Skin epidermis (tissue), 12 donors: Measurements from ENCODE around the gene TMEM132A.
"Not testable (repeated sequence)": the region's sequence is repeated elsewhere in the genome, so short reads cannot be mapped to it uniquely, and the experiment has no call there.

Experiments
- H3K27ac ChIP-seq, 21 experiments: fragments of 200-600 bp; sonication (generic) in 11 of 21; one replicate each; pipeline ENCODE4 v1.5.0; 2020; ENCODE audit warnings: mild to moderate bottlenecking in 3 of 21, inconsistent platforms in 2 of 21, moderate library complexity in 2 of 21
- H3K4me3 ChIP-seq, 7 experiments: fragments of 200-600 bp; sonication (generic) in 2 of 7; one replicate each; pipeline ENCODE4 v1.5.0; 2020; ENCODE audit warnings: inconsistent platforms in 2 of 7, mild to moderate bottlenecking in 2 of 7, moderate library complexity in 1 of 7

TMEM132A gene

DNA sequence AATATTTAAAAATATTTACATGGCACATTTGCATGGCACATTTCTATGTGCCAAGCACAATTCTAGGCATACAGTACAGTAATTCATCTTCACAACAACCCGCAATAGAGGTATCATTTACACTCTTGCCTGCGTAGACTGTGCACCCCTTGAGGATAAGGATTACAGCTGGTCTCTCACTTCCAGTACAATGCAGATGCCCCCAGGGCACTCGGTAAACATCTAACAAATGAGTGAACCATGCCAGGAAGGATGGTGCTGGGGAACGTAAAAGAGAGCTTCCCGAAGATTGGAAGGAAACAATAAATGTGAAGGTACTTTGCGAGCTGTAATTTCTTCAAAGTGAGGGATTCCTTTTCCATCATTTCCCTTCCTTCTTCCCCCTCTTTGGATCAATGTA lies 19.2 kb upstream of the TMEM132A start:
- peak overlapping the region in 6 of 7 experiments; percentile 66 to 100 (median 92) for H3K4me3 ChIP-seq
- H3K27ac ChIP-seq: peak overlapping the region in 10 of 21 experiments; percentile 88 to 96 (median 94)

DNA sequence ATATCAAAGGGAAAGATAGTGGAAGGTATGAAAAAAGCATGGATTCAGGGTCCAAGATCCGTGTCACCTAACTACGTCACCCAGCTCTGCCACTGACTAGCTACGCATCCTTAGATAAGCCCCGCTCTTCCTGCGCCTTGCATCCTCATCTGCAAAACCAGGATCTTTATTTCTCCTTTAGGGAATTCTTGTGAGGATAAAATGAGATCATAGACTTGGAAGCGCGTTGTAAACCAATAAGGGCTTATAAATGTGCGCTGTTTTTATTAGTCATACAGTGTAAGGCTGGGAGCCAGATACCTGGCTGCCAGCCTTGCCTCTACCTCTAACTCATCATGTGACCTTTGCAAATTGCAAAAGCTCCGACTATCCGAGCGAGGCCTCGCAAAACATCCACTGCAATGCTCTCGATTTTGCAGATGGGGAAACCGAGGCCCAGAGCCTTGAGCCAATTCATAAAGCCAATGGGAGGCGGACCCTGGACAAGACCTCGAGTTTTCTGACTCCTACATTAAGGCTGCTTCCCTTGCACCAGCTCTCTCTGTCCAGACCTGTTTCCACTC lies 18.6 kb upstream of the TMEM132A start:
- peak overlapping the region; percentile 66 to 100 (median 95) for H3K4me3 ChIP-seq
- H3K27ac ChIP-seq: peak overlapping the region; percentile 83 to 98 (median 94)

DNA sequence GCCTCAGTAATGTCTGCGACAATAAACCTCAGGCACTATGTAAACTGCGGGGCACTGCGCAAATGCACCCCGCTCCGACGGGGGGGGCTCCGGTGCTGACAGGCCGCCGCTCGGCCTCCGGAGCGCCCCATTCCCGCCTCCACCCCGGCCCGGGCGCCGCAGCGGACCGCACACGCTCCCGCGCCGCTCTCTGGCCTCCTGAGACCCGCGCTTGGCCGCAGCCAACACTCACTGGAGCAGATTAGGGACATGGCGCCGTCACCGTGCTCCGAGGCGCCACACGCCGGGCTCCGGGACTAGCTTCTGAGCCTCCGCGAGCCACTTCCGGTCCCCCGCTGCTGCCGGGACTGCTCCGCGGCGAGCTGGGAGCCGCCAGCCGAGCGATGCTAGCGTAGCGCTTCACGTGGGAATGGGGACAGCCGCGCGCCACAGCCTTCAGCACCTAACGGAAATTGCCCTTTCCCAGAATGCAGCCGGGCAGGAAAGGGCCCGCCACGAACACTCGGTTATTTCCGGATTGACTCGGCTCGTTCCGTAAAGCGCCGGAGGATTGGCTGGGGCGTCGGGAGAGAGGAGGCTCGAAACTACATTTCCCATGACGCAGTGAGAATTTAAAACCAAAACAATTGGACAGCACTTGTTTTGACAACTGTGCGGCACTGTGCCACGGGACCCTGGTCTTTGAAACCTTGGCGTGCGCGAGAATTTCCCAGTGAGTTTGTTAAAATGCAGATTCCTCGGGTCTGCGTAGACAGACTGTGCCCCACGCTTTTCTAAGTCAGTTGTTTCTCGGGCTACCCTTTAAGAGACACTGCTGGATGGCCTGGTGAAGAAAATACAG lies 17.9 kb upstream of the TMEM132A start, which contains the start of gene PRPF19:
TSS of gene PRPF19 (minus strand) at position 454 of the 841 bp plus-strand sequence. CDS start at position 251, 203 bp downstream.
- H3K4me3 ChIP-seq: peak within 1 kb of the TSS; percentile 66 to 100 (median 95)
- peak within 1 kb of the TSS; percentile 83 to 98 (median 94) for H3K27ac ChIP-seq

DNA sequence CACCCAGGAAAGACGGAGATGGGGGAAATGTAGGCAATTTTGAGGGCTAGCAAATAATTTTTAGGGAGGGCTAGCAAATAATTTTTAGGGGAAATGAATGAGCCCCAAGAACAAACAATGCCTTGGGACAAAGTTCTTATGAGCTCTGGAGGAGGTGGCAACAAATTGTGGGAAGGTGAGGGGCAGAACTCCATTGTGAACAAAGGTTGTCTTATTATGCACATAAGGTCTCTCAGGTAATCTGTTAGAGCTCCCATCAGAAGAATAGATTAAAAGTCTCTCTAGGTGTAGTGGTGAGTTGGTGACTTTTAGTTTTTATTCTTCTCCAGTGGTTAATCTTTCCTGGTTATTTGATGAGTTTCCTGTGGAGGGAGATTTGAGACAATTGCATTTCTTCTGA lies 15.5 kb upstream of the TMEM132A start:
- Histone ChIP-seq H3K4me3 (no peak overlapping the region), H3K27ac (no peak overlapping the region)

DNA sequence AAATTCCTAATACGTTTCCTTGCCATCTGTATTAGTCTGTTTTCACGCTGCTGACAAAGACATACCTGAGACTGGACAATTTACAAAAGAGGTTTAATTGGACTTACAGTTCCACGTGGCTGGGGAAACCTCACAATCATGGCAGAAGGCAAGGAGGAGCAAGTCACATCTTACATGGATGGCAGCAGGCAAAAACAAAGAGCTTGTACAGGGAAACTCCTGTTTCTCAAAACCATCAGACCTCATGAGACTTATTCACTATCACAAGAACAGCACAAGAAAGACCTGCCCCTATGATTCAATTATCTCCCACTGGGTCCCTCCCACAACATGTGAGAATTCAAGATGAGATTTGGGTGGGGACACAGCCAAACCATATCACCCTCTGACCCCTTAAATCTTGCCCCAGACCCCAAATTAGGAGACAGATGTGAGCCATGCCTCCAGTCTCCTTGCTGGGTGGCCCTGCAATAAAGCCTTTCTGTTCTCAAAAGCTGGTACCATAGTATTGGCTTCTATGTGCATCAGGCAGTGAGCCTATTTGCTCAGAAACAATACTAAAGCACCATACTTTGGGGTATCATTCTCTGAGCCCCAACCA lies 14.5 kb upstream of the TMEM132A start:
- H3K4me3 ChIP-seq: not testable (repeated sequence)
- H3K27ac ChIP-seq: peak overlapping the region in 3 of 21 experiments; percentile 16 to 51 (median 30)

DNA sequence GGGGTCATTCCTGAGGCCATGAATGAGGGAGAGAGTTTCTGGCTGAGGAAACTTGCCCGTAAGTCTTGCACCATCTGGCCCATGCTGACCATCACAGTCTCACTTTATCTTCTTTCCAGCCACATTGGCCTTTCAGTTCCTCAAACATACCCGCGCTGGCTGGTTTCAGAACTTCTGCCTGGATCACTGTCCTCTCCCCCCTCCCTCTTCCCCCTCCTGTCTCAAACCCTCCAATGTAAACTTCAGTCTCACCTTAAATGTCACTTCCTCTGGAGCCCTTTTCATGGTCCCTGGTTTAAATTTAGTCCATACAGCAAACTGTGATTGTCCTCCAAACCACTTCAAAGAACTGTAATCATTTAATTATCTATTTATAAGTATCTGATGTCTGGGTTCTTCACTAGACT lies 14.0 kb upstream of the TMEM132A start:
- peak overlapping the region in 3 of 21 experiments; percentile 24 to 51 (median 30) for H3K27ac ChIP-seq

DNA sequence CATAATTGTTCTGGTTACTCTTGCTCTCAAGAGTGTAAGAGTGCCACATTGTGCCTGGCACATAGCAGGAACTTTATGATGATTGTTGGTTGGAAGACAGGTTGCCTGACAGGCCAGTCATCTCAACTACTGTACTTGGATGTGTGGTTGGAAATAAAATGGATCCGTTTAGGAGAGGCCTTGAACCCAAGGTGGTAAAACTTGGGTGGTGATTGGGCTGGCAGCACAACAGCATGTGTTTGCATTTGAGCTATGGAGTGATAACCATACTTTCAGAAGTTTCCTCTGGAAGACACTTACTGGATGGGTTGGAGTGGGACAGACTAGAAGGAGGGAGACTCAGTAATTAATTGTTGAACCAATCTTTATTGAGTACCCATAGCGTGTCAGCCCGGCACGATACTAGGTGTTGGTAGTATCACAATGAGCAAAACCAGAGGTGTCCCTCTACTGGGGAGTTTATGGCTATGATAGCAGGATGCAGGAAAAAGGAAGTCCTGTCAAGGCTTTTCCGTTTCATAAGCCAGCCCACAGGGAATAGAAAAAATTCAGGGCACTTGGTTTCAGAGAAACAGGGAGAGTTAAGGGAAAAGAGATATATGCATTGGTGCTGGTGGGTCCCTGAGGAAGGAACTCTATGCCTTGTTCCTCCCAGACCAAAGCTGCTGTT lies 13.4 kb upstream of the TMEM132A start:
- H3K27ac ChIP-seq: peak overlapping the region in 6 of 21 experiments; percentile 4 to 91 (median 42)

More for the DNA sequence above, 14.0 kb upstream of the TMEM132A start:
- no peak overlapping the region for H3K4me3 ChIP-seq

DNA sequence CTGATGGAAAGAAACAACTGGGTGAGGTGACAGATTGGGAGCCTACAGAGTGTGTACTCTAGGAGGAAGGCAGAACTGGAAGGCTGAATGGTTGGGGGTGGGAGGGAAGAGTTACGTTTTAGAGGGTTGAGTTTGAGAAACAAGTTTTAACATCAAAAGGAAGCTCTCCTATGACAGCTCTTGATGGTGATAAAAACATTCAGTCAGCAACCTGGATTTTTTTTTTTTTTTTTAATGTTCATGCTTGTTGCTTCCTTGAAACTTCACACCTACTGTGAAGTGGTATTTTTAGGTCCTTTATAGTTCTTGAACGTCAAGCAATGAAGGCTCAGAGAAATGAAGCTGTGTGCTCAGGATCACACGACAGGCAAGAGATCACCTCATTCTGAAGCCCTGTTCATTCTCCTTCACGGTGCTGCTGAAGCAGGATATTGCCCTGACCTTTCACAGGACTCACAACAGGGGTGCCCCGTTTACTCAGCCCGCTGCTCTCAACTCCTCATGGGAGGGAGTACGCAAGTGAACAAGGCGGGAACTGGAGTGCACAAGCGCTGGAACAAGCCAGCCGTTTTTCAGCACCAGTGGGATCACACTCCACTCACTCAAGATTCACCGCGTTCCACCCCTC lies 11.9 kb upstream of the TMEM132A start:
- no peak overlapping the region for H3K4me3 ChIP-seq
- H3K27ac ChIP-seq: peak overlapping the region in 9 of 21 experiments; percentile 44 to 96 (median 91)

More for the DNA sequence above, 13.4 kb upstream of the TMEM132A start:
- H3K4me3 ChIP-seq: no peak overlapping the region

DNA sequence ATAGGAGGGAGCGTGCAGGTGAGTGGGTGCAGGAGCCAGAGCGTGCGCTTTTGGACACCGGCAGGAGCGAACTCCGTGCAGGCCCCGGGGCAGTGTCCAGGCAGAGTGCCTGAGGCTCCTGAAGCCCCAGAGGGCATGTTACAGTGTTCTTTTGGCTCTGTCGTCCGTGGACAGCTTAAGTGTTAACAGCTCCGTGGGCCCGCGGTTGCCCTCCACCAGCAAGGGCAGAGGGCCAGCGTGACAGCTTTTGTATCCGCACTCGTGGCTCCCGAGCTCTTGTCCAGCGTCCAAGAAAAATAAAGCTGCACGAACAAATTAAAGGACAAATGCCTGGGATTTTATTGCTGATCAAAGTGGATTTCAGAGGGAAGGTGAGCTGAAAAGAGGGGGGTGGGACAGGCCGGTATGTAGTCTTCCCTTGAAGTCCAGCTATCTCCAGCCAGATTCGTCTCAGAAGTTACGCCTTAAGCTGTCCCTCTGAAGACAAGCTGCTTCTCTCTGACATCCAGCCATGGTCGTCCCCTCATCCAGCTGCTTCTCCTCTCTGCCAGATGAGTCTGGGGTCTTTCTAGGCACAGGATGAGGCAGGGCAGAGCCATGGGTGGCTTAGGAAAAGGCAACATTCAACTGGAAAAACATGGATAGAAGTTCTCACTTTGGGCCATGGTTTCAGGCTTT lies 11.3 kb upstream of the TMEM132A start:
- Histone ChIP-seq H3K27ac (peak overlapping the region; percentile 77 to 98 (median 93)), H3K4me3 (no peak overlapping the region)

DNA sequence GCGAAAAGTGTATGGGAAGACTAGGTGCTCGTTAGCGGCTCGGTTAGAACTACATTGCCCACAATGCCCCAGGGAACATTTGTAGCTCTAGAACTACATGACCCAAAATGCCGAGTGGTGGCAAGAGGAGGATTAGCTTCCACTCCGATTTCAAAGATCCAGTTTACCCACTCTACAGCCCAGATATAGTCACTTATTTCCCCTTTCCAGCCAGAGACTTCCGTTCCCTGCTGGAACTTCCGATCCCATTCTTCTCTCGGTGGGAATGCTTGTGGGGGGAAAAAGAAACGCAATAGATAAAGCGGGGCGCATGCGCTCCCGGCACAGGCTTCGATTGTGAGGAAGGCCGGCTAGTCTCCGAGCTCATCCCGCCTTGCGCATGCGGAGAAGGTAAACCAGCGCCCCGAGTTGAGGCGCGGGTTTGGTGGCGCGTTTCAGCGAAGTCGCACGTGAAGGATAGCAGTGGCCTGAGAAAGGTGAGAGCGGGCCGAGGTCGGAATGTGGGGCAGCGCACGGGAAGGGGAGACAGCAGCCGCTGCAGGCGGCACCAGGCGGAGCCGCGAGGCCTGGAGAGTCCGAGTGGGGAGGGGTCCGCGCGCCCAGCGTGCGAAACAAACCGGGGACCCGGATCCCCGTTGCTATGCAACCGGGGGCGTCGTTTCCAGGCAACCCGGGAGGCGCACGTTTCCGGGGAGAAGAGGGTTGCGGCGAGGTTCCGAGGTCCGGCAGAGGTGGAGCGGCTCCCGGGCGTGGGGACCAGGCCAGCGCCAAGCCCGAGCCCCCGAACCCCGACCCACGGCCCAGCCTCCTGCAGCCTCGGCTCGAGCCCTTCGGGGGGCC lies 10.2 kb upstream of the TMEM132A start, which contains the start of gene TMEM109:
TSS of gene TMEM109 (plus strand) at position 366 of the 840 bp plus-strand sequence. CDS start 5,536 bp downstream, outside the sequence.
- peak within 1 kb of the TSS; percentile 77 to 98 (median 93) for H3K27ac ChIP-seq
- H3K4me3 ChIP-seq: peak within 1 kb of the TSS; percentile 63 to 82 (median 75)

DNA sequence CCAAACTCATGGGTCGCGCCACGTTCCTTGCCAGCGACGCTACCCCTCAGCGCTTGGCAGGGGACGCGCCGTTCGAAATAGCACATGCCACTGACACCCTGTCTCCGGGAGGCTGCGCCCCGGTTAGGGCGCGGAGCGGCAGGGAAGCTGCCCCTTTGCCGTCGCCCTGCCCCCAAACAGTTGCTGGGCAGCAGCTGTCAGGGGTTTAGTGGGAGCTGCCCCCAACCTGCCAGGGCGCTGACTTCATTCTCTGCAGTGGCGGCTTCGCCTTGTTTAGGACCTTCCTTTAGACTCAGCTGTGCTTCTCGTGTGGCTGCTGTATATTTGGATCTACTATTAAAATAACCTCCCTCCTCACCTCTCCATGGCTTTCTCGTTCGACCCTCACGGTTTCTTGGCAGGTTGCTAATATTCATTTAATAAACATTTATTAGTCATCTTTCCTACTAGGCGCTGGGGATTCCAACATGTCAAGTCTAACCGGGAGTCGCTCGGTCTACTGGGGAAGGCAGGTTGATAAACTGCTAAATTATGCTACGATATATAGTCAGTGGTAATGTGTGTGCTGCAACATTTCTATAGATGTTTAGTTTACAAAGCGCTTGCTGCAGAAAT lies 9.5 kb upstream of the TMEM132A start:
- Histone ChIP-seq H3K27ac (peak overlapping the region in 20 of 21 experiments; percentile 81 to 98 (median 93)), H3K4me3 (peak overlapping the region; percentile 63 to 82 (median 75))

DNA sequence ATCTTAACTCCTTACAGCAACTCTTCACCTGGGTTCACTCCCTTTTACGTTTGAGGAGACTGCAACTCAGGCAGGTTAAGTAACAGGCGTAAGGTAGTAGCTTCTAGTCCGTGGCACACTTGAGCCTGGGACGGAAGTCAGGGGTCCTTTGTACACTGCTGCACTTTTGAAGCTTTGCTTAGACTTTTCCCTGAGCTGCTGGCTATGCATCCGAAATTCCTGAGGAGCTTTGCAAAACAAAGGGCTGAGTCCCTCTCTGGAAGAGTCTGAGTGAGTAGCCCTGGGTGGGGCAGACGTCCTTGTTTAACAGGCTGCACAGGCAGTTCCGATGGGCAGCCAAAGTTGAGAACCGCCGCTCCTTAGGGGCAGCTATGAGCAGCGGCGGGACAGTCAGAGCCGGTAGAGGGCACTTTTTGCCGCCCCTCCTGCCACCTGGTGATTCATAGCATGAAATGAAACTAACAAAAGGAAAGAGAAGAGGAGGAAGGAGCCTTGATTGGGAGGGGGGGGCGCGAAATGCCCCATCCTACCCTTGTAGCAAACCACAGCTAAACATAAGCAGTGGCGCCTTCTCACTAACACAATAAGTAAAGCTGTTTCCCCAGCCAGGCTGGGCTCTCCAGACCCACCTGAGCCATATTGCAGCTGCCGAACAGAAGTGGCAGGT lies 8.9 kb upstream of the TMEM132A start:
- Histone ChIP-seq H3K4me3 (peak overlapping the region; percentile 63 to 82 (median 75)), H3K27ac (peak overlapping the region in 18 of 21 experiments; percentile 22 to 98 (median 92))

DNA sequence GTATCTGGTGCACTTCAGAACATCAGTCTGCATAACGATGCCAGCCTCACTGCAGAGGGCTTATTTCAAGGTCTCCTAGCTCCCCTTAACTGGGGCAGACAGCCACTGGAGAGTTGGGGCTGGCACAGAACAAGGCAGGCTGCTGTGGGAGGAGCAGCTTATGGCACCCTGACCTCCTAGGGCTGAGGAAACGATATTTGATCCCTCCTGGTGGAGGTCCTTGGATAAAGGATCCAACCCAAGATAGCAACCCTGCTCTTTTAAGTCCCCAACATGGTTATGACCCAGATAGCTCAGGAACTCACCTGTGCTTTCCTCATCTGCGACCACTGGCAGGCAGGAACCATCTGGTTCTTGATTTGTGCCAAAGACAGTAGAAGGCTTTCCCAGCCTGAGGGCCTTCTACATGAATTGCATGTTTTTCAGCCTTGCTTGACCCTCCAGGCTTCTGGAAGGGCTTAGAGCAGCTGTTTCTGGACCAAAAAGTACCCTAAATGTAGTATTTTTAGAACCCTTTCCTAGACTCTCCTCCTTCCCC lies 7.5 kb upstream of the TMEM132A start:
- Histone ChIP-seq H3K4me3 (no peak overlapping the region), H3K27ac (peak overlapping the region in 1 of 21 experiments; percentile 2)

DNA sequence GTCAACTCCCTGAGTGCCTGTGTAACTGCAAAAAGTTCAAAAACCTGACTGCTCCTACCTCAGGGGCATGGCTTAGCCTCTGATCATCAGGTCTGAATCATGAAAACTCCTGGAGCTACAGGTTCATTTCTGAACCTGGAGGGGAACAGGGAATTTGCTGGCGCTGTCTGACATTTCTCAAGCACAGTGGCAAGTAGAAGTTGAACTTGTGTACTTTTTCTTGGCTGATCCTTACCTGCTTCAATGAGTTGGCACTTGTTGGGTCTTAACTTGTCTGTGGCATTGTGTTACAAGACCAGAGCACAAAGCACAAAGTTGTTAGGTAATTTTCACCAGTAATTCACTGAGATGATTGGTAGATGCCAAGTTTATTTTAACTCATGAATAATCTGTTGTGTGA lies 7.0 kb upstream of the TMEM132A start:
- Histone ChIP-seq H3K4me3 (no peak overlapping the region), H3K27ac (peak overlapping the region in 1 of 21 experiments; percentile 2)

DNA sequence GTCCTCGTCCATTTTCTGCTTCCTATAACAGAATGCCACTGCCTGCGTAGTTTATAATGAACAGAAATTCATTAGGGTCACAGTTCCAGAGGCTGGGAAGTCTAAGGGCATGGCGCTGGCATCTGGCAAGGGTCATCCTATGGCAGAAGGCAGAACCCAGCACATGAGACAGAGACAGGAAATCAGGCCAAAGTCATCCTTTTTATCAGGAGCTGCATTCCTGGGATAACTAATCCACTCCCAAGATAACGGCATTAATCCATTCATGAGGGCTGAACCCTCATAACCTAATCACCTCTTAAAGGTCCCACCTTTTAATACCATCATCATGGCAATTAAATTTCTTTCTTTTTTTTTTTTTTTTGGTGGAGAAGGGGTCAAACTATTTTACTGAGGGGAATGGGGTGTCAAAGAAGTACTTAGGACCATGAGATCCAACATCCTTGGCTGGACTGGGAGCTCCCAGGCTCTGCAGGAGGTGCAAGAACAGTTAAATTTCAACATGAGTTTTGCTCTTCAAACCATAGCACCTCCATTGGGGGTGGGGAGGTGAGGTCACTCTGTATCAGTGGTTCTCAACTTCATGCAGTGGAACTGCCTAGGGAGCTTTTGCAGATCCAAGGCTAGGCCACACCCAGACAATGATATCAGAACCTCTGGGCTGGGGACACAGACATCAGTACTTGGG lies 5.9 kb upstream of the TMEM132A start:
- no peak overlapping the region for H3K27ac ChIP-seq
- H3K4me3 ChIP-seq: no peak overlapping the region

DNA sequence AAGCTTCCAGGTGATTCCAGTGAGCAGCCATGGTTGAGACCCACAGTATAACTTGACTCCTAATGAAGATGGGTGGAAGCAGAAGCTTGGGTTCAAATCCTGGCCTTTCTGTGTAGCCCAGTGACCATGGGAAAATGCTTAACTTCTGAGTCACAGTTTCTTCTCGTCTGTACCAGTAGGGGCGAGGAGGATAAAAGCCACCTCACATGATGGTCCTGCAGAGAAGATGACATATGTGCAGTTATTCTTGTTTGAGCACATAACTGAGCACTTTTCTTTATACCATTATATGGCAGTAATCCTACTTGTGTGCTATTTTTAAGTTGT lies 5.4 kb upstream of the TMEM132A start:
- Histone ChIP-seq H3K27ac (no peak overlapping the region), H3K4me3 (no peak overlapping the region)
